Esophagus (tissue), 2 donors: ENCODE results near the gene ERFE. TPM values are rescaled to one million over a fixed set of nuclear protein-coding genes. Genes with fewer than 3 reads are reported as not detected.
"Not testable (repeated sequence)": the region's sequence is repeated elsewhere in the genome, so short reads cannot be mapped to it uniquely, and the experiment has no call there.

ENCODE experiments used
- H3K27ac ChIP-seq, 2 donors: one replicate each; pipeline ENCODE4 v1.5.1; 2013; ENCODE audit warnings: low read depth in 2 of 2, mild to moderate bottlenecking in 2 of 2, inconsistent platforms in 1 of 2, low read length in 1 of 2, moderate library complexity in 1 of 2
- H3K27me3 ChIP-seq, 2 donors: one replicate each; pipeline ENCODE4 v1.6.1; 2013; ENCODE audit warnings: low read length in 2 of 2, control low read depth in 1 of 2, mild to moderate bottlenecking in 1 of 2; ENCODE audit not compliant: insufficient read depth in 2 of 2, control insufficient read depth in 1 of 2
- H3K36me3 ChIP-seq, 2 donors: one replicate each; pipeline ENCODE4 v1.6.1; 2013; ENCODE audit warnings: low read length in 1 of 2; ENCODE audit not compliant: control insufficient read depth in 2 of 2, insufficient read depth in 2 of 2
- H3K4me1 ChIP-seq, 2 donors: one replicate each; pipeline ENCODE4 v1.6.1; 2013; ENCODE audit warnings: low read length in 1 of 2; ENCODE audit not compliant: control insufficient read depth in 2 of 2, insufficient read depth in 2 of 2
- H3K4me3 ChIP-seq, 2 donors: one replicate each; pipeline ENCODE4 v1.5.1; 2013; ENCODE audit warnings: low read length in 2 of 2, mild to moderate bottlenecking in 2 of 2, low read depth in 1 of 2, moderate library complexity in 1 of 2
- H3K9me3 ChIP-seq, 2 donors: one replicate each; pipeline ENCODE4 v1.6.1; 2013; ENCODE audit warnings: mild to moderate bottlenecking in 2 of 2, low read depth in 1 of 2, low read length in 1 of 2, moderate library complexity in 1 of 2; ENCODE audit not compliant: control insufficient read depth in 2 of 2, insufficient read depth in 1 of 2
- WGBS, 2 donors: extraction: QIAGEN DNeasy Blood & Tissue Kit; methylation state at CpG; one replicate each; pipeline ENCODE4 v1.1.7; 2013; 5-methylcytosine and 5-hydroxymethylcytosine counted together
- polyA plus RNA-seq, 2 donors: library from polyadenylated mRNA; stranded (reverse); fragments of 200-250 nt; gene quantifications; one replicate each; pipeline ENCODE4 v1.2.3, GENCODE V29; 2013
- donor health status: healthy with polysubstance abuse.
- donor health status: Bipolar disorder and iron deficiency.

Gene ERFE
- polyA plus RNA-seq, 2 donors, result 0.06 to 0.38 TPM

DNA sequence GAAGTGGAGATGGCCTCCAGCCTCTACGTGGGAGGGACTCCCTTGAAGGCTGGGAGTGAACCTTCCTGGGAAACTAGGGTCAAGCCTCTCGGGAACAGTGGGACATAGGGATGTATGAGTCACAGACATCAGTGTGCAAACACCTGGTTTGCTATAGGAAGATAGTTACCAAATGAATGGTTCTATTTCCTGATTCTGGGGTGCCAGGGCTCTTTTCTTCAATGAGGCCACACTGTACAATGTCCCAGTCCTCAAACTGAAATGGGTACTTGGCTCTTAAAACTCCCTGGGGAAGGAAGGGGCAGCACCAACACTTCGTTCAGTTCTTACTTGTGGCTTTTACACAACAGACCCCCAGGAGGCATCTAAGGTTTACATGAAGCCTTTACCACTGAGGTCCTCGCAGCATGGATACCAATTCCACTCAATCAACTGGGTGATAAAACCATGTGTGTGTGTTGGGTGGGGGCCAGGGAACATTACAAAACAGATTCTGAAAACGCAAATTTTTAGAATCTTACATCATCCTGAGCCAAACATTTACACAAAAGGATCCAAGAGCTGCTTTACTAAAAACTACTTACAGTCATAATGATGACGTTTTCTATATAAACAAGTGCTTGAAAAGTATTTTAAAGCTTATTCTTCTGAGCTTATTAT lies 10.4 kb downstream of the ERFE start:
- Histone ChIP-seq H3K9me3 (no peaks in the 10 kb centered on the region), H3K4me3 (no peak overlapping the region), H3K4me1 (peaks cover 4% of the 10 kb centered on the region in 2 donors), H3K27me3 (no peaks in the 10 kb centered on the region), H3K27ac (peak overlapping the region; percentile 30 to 49), H3K36me3 (peaks cover 9 to 35% of the 10 kb centered on the region in 2 donors)
- WGBS, 2 donors, result 50 to 58% methylated on average over 6 of the region's 6 CpGs

DNA sequence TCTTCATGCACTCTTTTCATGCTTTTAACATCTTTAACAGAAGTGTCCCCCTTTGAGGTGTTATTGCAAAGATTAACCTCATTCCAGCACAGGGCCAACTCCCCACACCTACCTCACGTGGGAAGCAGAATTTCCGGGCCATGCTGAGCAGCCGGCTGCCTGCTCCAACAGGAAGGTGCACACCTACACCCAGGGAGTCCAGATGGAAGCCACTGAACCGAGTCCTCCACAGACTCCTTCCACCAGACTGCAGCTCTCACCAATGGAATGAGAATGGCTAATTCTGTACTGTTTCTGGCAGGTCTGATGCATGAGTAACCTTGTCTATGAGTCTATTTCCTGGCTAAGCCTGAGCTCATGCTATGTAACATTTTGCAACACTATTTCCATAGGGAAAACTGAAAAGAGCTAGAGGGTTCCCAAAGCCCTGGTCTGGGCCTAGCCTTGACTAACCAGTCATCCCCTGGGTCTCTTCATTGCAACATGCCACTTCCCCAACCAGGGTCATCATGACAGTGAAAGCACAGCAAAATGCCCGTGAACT lies 11.0 kb downstream of the ERFE start:
- Histone ChIP-seq H3K27me3 (no peaks in the 10 kb centered on the region), H3K4me1 (peaks cover 2 to 4% of the 10 kb centered on the region in 2 donors), H3K4me3 (no peak overlapping the region), H3K36me3 (peaks cover 12 to 37% of the 10 kb centered on the region in 2 donors), H3K27ac (peak overlapping the region; percentile 49 to 85), H3K9me3 (no peaks in the 10 kb centered on the region)
- 45 to 50% methylated on average over 5 of the region's 5 CpGs for whole genome bisulfite sequencing, 2 donors

DNA sequence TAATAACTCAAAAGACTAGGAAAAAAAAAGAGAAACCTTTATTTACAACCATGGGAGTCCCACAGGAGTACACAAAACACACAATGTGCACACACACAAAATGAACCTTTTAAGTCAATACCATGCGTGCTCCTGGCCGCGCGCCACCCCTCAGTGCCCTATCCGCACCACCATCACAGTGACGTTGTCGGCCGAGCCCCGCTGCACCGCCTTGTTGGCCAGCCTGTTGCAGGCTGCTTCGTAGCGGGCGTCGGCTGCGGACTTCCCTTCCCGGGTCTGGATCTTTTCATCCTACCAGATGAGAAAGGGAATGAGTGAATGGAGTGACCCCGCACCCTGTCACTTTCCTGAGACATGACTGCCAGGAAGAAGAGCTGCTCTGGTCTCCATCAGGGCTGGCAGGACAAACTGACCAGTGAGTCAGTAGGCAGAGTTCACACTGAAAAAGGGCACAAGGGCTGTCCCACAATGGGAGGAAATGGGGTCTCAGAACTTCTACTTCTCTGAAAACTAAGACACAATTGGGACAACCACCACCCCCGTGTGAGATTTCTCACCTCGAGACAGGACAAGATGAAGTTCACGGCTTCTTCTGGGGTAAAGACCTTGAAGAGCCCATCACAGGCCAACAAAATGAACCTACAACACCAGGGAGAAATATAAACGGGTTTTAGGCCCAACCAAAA lies 11.8 kb downstream of the ERFE start:
- peaks cover 12 to 39% of the 10 kb centered on the region in 2 donors for H3K36me3 ChIP-seq
- no peak overlapping the region for H3K4me3 ChIP-seq
- H3K9me3 ChIP-seq, result no peaks in the 10 kb centered on the region
- peaks cover 2 to 4% of the 10 kb centered on the region in 2 donors for H3K4me1 ChIP-seq
- 85 to 87% methylated on average over 21 of the region's 21 CpGs for WGBS, 2 donors
- no peaks in the 10 kb centered on the region for H3K27me3 ChIP-seq
- H3K27ac ChIP-seq, result peak overlapping the region; percentile 32 to 45

DNA sequence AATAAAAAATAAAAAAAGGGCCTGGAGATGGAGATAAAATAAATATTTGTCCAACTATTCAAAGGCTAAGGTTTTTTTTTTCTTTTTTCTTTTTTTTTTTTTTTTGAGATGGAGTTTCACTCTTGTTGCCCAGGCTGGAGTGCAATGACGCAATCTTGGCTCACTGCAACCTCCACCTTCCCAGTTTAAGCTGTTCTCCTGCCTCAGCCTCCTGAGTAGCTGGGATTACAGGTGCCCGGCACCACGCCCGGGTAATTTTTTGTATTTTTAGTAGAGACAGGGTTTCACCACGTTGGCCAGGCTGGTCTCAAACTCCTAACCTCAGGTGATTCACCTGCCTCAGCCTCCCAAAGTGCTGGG lies 12.3 kb downstream of the ERFE start:
- not testable (repeated sequence) for H3K27ac ChIP-seq, H3K9me3 ChIP-seq, H3K4me3 ChIP-seq, H3K27me3 ChIP-seq, H3K4me1 ChIP-seq
- peaks cover 12 to 39% of the 10 kb centered on the region in 2 donors for H3K36me3 ChIP-seq
- WGBS, 2 donors, result 75 to 78% methylated on average over 5 of the region's 5 CpGs

DNA sequence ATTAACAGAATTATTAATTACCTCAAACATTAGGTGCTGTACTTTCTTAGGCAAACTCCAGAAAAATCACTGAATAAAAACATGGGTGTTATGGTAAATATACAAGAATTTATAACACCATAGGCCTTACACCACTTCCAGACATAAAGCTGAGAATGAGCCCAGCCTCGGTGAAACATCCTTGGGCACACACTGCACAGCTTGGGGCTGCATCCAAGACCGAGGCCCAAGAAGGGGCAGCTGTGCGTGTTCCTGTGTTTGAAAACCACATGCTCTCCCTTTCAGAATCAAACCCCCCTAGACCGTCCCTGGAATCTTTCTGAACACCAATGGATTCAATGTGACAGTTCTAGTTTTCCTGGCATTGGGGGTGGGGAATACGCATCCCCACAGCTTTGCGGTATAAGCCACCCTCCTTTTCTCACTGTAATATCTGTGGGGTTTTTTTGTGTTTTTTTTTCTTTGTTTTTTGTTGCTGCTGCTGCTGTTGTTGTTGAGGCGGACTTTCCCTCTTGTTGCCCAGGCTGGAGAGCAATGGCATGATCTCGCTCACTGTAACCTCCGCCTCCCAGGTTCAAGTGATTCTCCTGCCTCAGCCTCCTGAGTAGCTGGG lies 12.9 kb downstream of the ERFE start:
- Histone ChIP-seq H3K4me3 (no peak overlapping the region), H3K9me3 (no peaks in the 10 kb centered on the region), H3K4me1 (peaks cover 2 to 4% of the 10 kb centered on the region in 2 donors), H3K36me3 (peaks cover 15 to 39% of the 10 kb centered on the region in 2 donors), H3K27ac (no peak overlapping the region), H3K27me3 (no peaks in the 10 kb centered on the region)
- WGBS, 2 donors, result 92 to 96% methylated on average over 9 of the region's 9 CpGs

DNA sequence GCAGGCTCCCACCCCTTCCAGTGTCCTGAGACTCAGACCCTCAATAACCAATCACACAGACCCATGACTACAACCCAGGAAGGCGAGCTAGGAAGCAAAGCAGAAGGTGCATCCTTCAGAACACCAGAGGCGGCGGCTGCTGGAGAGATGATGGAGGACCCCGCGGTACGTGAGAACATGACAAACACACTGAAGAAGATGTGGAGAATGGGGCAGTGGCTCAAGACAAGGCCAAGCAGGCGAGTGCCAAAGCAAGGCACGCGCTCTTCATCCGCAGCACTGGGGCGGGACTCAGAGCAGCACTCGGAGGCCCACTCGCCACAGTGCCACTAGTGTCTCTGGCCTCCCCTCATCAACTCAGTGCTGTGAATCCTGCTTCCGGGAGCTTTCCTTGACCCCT lies 13.7 kb downstream of the ERFE start:
- H3K27me3 ChIP-seq, result no peaks in the 10 kb centered on the region
- H3K27ac ChIP-seq, result no peak overlapping the region
- peaks cover 12 to 39% of the 10 kb centered on the region in 2 donors for H3K36me3 ChIP-seq
- H3K4me1 ChIP-seq, result peaks cover 2 to 4% of the 10 kb centered on the region in 2 donors
- no peak overlapping the region for H3K4me3 ChIP-seq
- 90% methylated on average over 14 of the region's 14 CpGs for WGBS, 2 donors
- H3K9me3 ChIP-seq, result no peaks in the 10 kb centered on the region

DNA sequence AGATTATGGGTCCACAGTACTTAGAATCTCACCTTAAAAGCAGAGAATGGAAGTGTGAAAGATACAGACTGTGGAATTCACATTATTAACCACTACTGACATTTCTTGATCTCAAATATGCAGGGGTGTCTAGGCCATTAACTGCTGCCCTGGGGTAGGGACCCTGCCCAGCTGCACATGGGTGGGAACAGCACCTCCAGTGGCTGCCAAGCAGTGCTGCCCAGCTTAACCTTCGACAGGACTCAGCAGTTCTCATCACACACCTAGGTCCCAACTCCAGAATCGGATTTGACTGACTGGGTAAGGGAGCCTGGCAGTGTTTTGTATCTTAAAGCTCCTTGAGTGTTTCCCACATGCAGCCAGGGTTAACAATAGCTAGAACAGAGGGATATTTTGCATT lies 14.9 kb downstream of the ERFE start:
- H3K27ac ChIP-seq, result peak overlapping the region in 1 of 2 donors; percentile 28
- no peak overlapping the region for H3K4me3 ChIP-seq
- no peaks in the 10 kb centered on the region for H3K27me3 ChIP-seq
- H3K9me3 ChIP-seq, result no peaks in the 10 kb centered on the region
- H3K4me1 ChIP-seq, result peaks cover 2 to 4% of the 10 kb centered on the region in 2 donors
- H3K36me3 ChIP-seq, result peaks cover 10 to 42% of the 10 kb centered on the region in 2 donors
- WGBS, 2 donors, result 93 to 97% methylated on average over 2 of the region's 2 CpGs

DNA sequence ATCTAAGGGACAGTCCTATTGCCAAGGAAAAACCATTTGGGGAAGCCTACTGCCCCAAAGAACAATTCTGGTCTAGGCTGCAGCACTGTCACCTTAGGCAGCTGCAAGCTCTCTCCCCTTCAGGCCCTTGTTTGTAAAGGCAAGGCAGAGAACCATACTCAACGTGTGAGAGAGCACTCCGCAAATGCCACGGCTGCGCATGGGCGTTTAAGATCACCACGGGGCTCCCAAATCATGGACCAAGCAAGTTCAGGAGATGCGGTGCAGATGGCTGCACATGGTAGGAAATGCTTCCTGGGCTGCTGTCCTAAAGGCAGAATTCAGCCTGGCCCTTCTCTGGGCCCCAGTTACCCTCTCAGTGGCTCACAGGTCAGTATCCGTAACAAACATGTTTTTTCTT lies 15.5 kb downstream of the ERFE start:
- Histone ChIP-seq H3K4me3 (no peak overlapping the region), H3K36me3 (peaks cover 10 to 40% of the 10 kb centered on the region in 2 donors), H3K27ac (no peak overlapping the region), H3K27me3 (no peaks in the 10 kb centered on the region), H3K9me3 (no peaks in the 10 kb centered on the region), H3K4me1 (peaks cover 2 to 4% of the 10 kb centered on the region in 2 donors)
- 94% methylated on average over 8 of the region's 8 CpGs for WGBS, 2 donors

DNA sequence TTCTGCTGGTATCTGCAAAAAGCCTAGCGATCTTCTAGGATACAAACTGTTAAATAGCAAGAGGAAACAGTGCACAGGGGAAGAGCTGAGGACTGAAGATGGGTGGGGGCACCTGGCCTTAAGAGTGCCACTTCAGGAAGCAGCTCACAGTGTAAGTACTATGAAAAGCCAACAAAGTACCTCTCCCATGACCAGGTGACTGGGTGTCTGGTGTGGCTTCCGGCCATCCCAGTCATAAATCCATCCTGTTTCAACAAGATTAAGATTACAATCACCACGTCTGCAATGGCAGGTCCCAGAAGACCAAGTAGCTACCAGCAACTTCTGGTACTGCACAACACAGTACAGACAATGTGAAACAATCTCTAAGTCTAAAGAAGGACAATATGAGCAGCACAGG lies 15.9 kb downstream of the ERFE start:
- Histone ChIP-seq H3K27ac (no peak overlapping the region), H3K27me3 (no peaks in the 10 kb centered on the region), H3K4me1 (peaks cover 2 to 4% of the 10 kb centered on the region in 2 donors), H3K9me3 (no peaks in the 10 kb centered on the region), H3K36me3 (peaks cover 10 to 38% of the 10 kb centered on the region in 2 donors), H3K4me3 (no peak overlapping the region)
- WGBS, 2 donors, result 61 to 80% methylated on average over 3 of the region's 3 CpGs
